GM23338 (cell line): ENCODE measurements around the gene DIDO1. TPM values are rescaled to one million over a fixed set of nuclear protein-coding genes. Genes with fewer than 3 reads are reported as not detected.

Experiments used
- ATAC-seq: fragments of 200-7000 bp; cut with Tn5 transposase; 3 replicates; pipeline ENCODE4 v1.9.1; 2020
- DNase-seq: peaks from one replicate; pipeline ENCODE4 v3.0.0-alpha.2; 2015; ENCODE audit warnings: low spot score
- H2AFZ ChIP-seq: fragments of 200-600 bp; sonication (generic); 2 replicates; pipeline ENCODE4 v1.8.0; 2016; ENCODE audit warnings: antibody characterized with exemption, mild to moderate bottlenecking, moderate library complexity
- H3F3A ChIP-seq: fragments of 200-600 bp; sonication (generic); replicated peaks from 2 replicates; pipeline ENCODE4 v1.8.0; 2017; ENCODE audit warnings: antibody characterized with exemption, mixed run types, low read depth
- H3K27ac ChIP-seq: fragments of 200-600 bp; sonication (generic); 2 replicates; pipeline ENCODE4 v1.6.1; 2016; ENCODE audit warnings: low read depth
- H3K27me3 ChIP-seq: fragments of 200-600 bp; sonication (generic); 2 replicates; pipeline ENCODE4 v1.8.0; 2016; ENCODE audit warnings: mild to moderate bottlenecking, mixed run types, moderate library complexity; ENCODE audit not compliant: insufficient read depth
- H3K36me3 ChIP-seq: fragments of 200-600 bp; sonication (generic); 2 replicates; pipeline ENCODE4 v1.8.0; 2016; ENCODE audit warnings: mild to moderate bottlenecking; ENCODE audit not compliant: insufficient read depth
- H3K4me1 ChIP-seq: fragments of 200-600 bp; sonication (generic); 2 replicates; pipeline ENCODE4 v1.8.0; 2016; ENCODE audit warnings: mild to moderate bottlenecking, moderate library complexity; ENCODE audit not compliant: insufficient read depth
- H3K4me2 ChIP-seq: fragments of 200-600 bp; sonication (generic); 2 replicates; pipeline ENCODE4 v1.7.1; 2017; ENCODE audit warnings: mixed run types
- H3K4me3 ChIP-seq: fragments of 200-600 bp; sonication (generic); 2 replicates; pipeline ENCODE4 v1.6.1; 2016; ENCODE audit warnings: mixed run types
- H3K79me2 ChIP-seq: fragments of 200-600 bp; sonication (generic); replicated peaks from 2 replicates; pipeline ENCODE4 v1.8.0; 2017; ENCODE audit warnings: mild to moderate bottlenecking; ENCODE audit not compliant: insufficient read depth
- H3K9me2 ChIP-seq: fragments of 200-600 bp; sonication (generic); 2 replicates; pipeline ENCODE4 v1.8.0; 2017; ENCODE audit not compliant: insufficient read depth
- H4K20me1 ChIP-seq: fragments of 200-600 bp; sonication (generic); replicated peaks from 2 replicates; pipeline ENCODE4 v1.8.0; 2017; ENCODE audit warnings: mild to moderate bottlenecking; ENCODE audit not compliant: insufficient read depth
- H3K27ac Mint-ChIP-seq: 2 replicates; pipeline ENCODE4 v1.8.0; 2020; ENCODE audit warnings: inconsistent platforms, mild to moderate bottlenecking, moderate library complexity, mixed read lengths
- H3K27me3 Mint-ChIP-seq: 3 replicates; pipeline ENCODE4 v1.8.0; 2022; ENCODE audit warnings: low read depth, mild to moderate bottlenecking, moderate library complexity, mixed read lengths, inconsistent platforms; ENCODE audit not compliant: insufficient read depth, poor library complexity
- H3K36me3 Mint-ChIP-seq: 3 replicates; pipeline ENCODE4 v1.8.0; 2021; ENCODE audit warnings: low read depth, mild to moderate bottlenecking, inconsistent platforms, moderate library complexity, mixed read lengths
- H3K4me1 Mint-ChIP-seq: 3 replicates; pipeline ENCODE4 v1.8.0; 2020; ENCODE audit warnings: mild to moderate bottlenecking, inconsistent platforms, mixed read lengths
- H3K4me3 Mint-ChIP-seq: 3 replicates; pipeline ENCODE4 v1.8.0; 2021; ENCODE audit warnings: moderate library complexity, mild to moderate bottlenecking, inconsistent platforms, mixed read lengths
- H3K9me3 Mint-ChIP-seq: 3 replicates; pipeline ENCODE4 v1.8.0; 2020; ENCODE audit warnings: moderate library complexity, mild to moderate bottlenecking, inconsistent platforms, mixed read lengths
- CREB1 ChIP-seq: fragments of 250-450 bp; sonication (Bioruptor Pico); IDR thresholded peaks from 2 replicates; pipeline ENCODE4 v1.5.0; 2020; ENCODE audit warnings: low read depth, mild to moderate bottlenecking, moderate library complexity
- EZH2 ChIP-seq: fragments of 200-600 bp; sonication (generic); IDR thresholded peaks from one replicate; pipeline ENCODE4 v1.8.0; 2017; ENCODE audit warnings: antibody characterized with exemption, mild to moderate bottlenecking, low read depth; ENCODE audit not compliant: unreplicated experiment
- EZH2phosphoT487 ChIP-seq: fragments of 200-600 bp; sonication (generic); IDR thresholded peaks from one replicate; pipeline ENCODE4 v1.8.1; 2018; ENCODE audit warnings: antibody characterized with exemption; ENCODE audit not compliant: unreplicated experiment
- NANOG ChIP-seq: IDR thresholded peaks from 2 replicates; pipeline ENCODE4 v1.6.1; 2016; ENCODE audit warnings: antibody characterized with exemption, borderline replicate concordance
- POLR2AphosphoS5 ChIP-seq: IDR thresholded peaks from 2 replicates; pipeline ENCODE4 v1.6.1; 2016; ENCODE audit warnings: antibody characterized with exemption, low read depth
- STAT1 ChIP-seq: IDR thresholded peaks from one replicate; pipeline ENCODE4 v1.6.1; 2016; ENCODE audit warnings: antibody characterized with exemption; ENCODE audit not compliant: unreplicated experiment
- ZNF114 ChIP-seq: fragments of 250-450 bp; sonication (Bioruptor Pico); IDR thresholded peaks from 2 replicates; pipeline ENCODE4 v1.5.0; 2020; ENCODE audit warnings: mild to moderate bottlenecking, moderate library complexity
- ZNF331 ChIP-seq: fragments of 250-450 bp; sonication (Bioruptor Pico); IDR thresholded peaks from 2 replicates; pipeline ENCODE4 v1.5.0; 2020; ENCODE audit warnings: low read depth, mild to moderate bottlenecking, moderate library complexity
- polyA plus RNA-seq: library from polyadenylated mRNA; unstranded; fragments of >200 nt; fragmentation: Nextera tagmentation; extraction: Ambion mirVana; gene quantifications from 2 replicates; pipeline ENCODE4 v1.2.1, GENCODE V29; 2016
- total RNA-seq: library from RNA; depleted of rRNA; stranded (reverse); fragments of >200 nt; shearing (Covaris generic); gene quantifications from 2 replicates; pipeline ENCODE4 v1.2.3, GENCODE V29; 2014
- TF ChIP-seq, protein P1 (sequence below): IDR thresholded peaks from 2 replicates; pipeline ENCODE4 v1.6.1; 2016; ENCODE audit warnings: antibody characterized with exemption
- TF ChIP-seq, protein P2 (sequence below): IDR thresholded peaks from one replicate; pipeline ENCODE4 v1.6.1; 2018; ENCODE audit warnings: antibody characterized with exemption; ENCODE audit not compliant: unreplicated experiment

The DIDO1 gene
- total and polyA plus RNA-seq, 2 experiments from 2014 or later = 72.4 to 162 TPM

DNA sequence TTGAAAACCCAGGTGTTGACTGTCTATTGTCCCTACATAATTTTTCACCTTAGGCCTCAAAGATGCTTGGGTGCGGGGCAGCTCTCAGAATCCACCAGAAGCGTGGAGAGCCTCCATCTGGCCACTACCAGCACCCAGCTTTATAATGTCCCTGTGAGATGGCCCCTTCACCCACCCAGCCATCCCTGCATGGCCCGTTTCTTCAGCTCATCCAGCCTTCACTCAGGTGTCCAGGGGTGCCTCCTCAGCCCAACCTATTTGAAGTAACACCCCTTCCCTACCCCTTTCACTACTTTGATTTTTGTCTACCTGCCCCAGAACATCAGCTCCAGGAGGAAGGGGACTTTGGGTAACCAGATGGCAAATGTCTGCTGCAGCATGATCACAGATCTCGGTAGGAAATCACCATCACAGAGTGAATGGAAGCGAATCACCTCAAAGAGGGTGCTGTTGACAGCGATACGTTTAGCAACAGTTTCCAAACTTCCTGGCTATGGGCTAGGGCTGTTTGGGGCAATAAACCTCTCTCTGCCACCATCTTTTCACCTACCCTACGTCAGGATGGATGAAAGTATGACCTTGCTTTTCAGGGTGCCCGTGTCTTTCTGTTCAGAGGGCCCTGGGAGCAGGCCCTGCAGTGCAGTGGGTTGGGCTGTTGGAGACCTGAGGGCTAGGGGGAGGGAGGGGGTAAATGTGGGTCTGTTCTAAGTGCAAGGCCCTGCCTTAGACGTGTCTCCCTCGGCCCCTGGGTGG is 25.0 kb upstream of the DIDO1 start:
- TF ChIP-seq STAT1 (no peak), EZH2 (no peak), POLR2AphosphoS5 (no peak), ZNF331 (CRISPR knock-in tag) (no peak)
- TF ChIP-seq, protein P1, sequence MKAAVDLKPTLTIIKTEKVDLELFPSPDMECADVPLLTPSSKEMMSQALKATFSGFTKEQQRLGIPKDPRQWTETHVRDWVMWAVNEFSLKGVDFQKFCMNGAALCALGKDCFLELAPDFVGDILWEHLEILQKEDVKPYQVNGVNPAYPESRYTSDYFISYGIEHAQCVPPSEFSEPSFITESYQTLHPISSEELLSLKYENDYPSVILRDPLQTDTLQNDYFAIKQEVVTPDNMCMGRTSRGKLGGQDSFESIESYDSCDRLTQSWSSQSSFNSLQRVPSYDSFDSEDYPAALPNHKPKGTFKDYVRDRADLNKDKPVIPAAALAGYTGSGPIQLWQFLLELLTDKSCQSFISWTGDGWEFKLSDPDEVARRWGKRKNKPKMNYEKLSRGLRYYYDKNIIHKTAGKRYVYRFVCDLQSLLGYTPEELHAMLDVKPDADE = no peak
- Histone ChIP-seq H3K9me2 (no peaks in the 10 kb centered on the region), H3K27me3 (no peaks in the 10 kb centered on the region), H3K4me3 (no peak overlapping the region), H4K20me1 (peaks cover 32% of the 10 kb centered on the region), H3K4me1 (peaks cover 19% of the 10 kb centered on the region), H2AFZ (no peak overlapping the region), H3K79me2 (peaks cover 58% of the 10 kb centered on the region), H3F3A (peaks cover 24% of the 10 kb centered on the region; the same call in 1 of the 2 replicates), H3K4me2 (no peak overlapping the region), H3K36me3 (peaks cover 24% of the 10 kb centered on the region), H3K27ac (no peak overlapping the region)
- peaks cover 14% of the 10 kb centered on the region for H3K27me3 Mint-ChIP-seq
- no peak for DNase-seq
- no peak for ATAC-seq
- H3K9me3 Mint-ChIP-seq = no peaks in the 10 kb centered on the region
- H3K36me3 Mint-ChIP-seq = peaks cover 44% of the 10 kb centered on the region
- H3K27ac Mint-ChIP-seq = no peak overlapping the region
- H3K4me1 Mint-ChIP-seq = peaks cover 16% of the 10 kb centered on the region
- H3K4me3 Mint-ChIP-seq = no peak overlapping the region; the same call in 2 of the 3 replicates

DNA sequence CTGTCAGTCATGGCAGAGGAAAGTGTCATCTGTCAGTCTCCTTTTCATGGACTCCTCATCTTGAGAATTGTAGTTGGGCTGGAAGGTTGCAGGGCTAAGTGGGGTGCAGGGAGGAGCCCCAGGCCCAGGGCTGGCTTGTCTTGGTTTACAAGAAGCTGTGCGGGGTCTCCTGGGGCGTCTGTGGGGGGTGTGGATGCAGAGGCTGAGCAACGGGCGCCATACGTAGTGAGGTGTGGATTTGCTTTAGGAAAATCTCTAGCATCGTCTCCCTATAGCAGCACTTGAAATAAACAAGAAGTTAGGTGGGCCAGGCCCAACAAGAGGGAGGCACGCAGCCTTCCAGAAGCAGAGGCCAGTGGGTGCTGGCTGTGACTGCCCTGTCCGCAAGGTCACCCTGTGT is 24.4 kb upstream of the DIDO1 start:
- peaks cover 24% of the 10 kb centered on the region; the same call in 1 of the 2 replicates for H3F3A ChIP-seq
- no peak overlapping the region for H3K4me3 ChIP-seq
- H3K4me1 ChIP-seq = peaks cover 19% of the 10 kb centered on the region
- ATAC-seq (no peak), DNase-seq (no peak)
- peaks cover 58% of the 10 kb centered on the region for H3K79me2 ChIP-seq
- H3K27me3 Mint-ChIP-seq = peaks cover 14% of the 10 kb centered on the region
- peaks cover 16% of the 10 kb centered on the region for H3K4me1 Mint-ChIP-seq
- H4K20me1 ChIP-seq = peaks cover 38% of the 10 kb centered on the region
- H3K27ac Mint-ChIP-seq = no peak overlapping the region
- no peaks in the 10 kb centered on the region for H3K9me2 ChIP-seq
- H3K36me3 Mint-ChIP-seq = peaks cover 50% of the 10 kb centered on the region
- H3K27me3 ChIP-seq = no peaks in the 10 kb centered on the region
- H3K4me2 ChIP-seq = no peak overlapping the region
- no peaks in the 10 kb centered on the region for H3K9me3 Mint-ChIP-seq
- no peak overlapping the region for H2AFZ ChIP-seq
- no peak overlapping the region for H3K4me3 Mint-ChIP-seq
- no peak overlapping the region for H3K27ac ChIP-seq
- peaks cover 29% of the 10 kb centered on the region for H3K36me3 ChIP-seq
- TF ChIP-seq, protein P2, sequence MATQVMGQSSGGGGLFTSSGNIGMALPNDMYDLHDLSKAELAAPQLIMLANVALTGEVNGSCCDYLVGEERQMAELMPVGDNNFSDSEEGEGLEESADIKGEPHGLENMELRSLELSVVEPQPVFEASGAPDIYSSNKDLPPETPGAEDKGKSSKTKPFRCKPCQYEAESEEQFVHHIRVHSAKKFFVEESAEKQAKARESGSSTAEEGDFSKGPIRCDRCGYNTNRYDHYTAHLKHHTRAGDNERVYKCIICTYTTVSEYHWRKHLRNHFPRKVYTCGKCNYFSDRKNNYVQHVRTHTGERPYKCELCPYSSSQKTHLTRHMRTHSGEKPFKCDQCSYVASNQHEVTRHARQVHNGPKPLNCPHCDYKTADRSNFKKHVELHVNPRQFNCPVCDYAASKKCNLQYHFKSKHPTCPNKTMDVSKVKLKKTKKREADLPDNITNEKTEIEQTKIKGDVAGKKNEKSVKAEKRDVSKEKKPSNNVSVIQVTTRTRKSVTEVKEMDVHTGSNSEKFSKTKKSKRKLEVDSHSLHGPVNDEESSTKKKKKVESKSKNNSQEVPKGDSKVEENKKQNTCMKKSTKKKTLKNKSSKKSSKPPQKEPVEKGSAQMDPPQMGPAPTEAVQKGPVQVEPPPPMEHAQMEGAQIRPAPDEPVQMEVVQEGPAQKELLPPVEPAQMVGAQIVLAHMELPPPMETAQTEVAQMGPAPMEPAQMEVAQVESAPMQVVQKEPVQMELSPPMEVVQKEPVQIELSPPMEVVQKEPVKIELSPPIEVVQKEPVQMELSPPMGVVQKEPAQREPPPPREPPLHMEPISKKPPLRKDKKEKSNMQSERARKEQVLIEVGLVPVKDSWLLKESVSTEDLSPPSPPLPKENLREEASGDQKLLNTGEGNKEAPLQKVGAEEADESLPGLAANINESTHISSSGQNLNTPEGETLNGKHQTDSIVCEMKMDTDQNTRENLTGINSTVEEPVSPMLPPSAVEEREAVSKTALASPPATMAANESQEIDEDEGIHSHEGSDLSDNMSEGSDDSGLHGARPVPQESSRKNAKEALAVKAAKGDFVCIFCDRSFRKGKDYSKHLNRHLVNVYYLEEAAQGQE = no peak
- TF ChIP-seq ZNF331 (CRISPR knock-in tag) (no peak), EZH2 (no peak), CREB1 (no peak), STAT1 (no peak), EZH2phosphoT487 (no peak), NANOG (no peak), ZNF114 (no peak)
- TF ChIP-seq, protein P1 = no peak
